B cell (primary cell): ENCODE results near the gene TPK1. TPM values are rescaled to one million over a fixed set of nuclear protein-coding genes. Genes with fewer than 3 reads are reported as not detected.

Source experiments
- ATAC-seq: fragments of 200-7000 bp; cut with Tn5 transposase; one replicate; pipeline ENCODE4 v1.10.0; 2021; ENCODE audit warnings: low read depth, mild to moderate bottlenecking, moderate number of reproducible peaks, moderate library complexity
- CTCF ChIA-PET: fragments of 350-600 bp; sonication (Branson Sonifier 250); formaldehyde crosslinking; loops from one replicate; lab custom pipeline; 2021; ENCODE audit warnings: antibody characterized with exemption, inconsistent platforms; lab: Charles Lee
- POLR2A ChIA-PET: fragments of 350-600 bp; sonication (Branson Sonifier 250); formaldehyde crosslinking; loops from one replicate; lab custom pipeline; 2021; ENCODE audit warnings: antibody characterized with exemption; lab: Charles Lee
- DNase-seq: peaks from one replicate; pipeline ENCODE4 v3.0.0; 2013
- H2AFZ ChIP-seq: 2 replicates; pipeline ENCODE4 v1.6.1; 2012; ENCODE audit warnings: mild to moderate bottlenecking, low read depth, low read length; ENCODE audit not compliant: insufficient read depth, poor library complexity, severe bottlenecking
- H3K27ac ChIP-seq, 2 donors: 1 replicate in 1 of 2; 2 replicates in 1 of 2; pipeline ENCODE4 v1.5.1; 2012 to 2013; ENCODE audit warnings: low read length in 2 of 2, mild to moderate bottlenecking in 2 of 2, moderate library complexity in 1 of 2
- H3K27me3 ChIP-seq, 4 experiments: fragments of 200-600 bp in 1 of 4; sonication (generic) in 1 of 4; replicated peaks in 1 of 4; 1 replicate in 2 of 4; 2 replicates in 2 of 4; pipeline versions ENCODE4 v1.6.1 to v1.7.0; 2013 to 2016; ENCODE audit warnings: low read length in 3 of 4, mild to moderate bottlenecking in 2 of 4, mixed read lengths in 1 of 4, moderate library complexity in 1 of 4; ENCODE audit not compliant: insufficient read depth in 4 of 4, control insufficient read depth in 3 of 4; ENCODE audit errors: control extremely low read depth in 1 of 4
- H3K36me3 ChIP-seq, 2 experiments: replicated peaks in 1 of 2; 1 replicate in 1 of 2; 2 replicates in 1 of 2; pipeline versions ENCODE4 v1.6.1 to v1.7.1; 2013; ENCODE audit warnings: low read length in 1 of 2; ENCODE audit not compliant: insufficient read depth in 2 of 2, control insufficient read depth in 1 of 2; ENCODE audit errors: control extremely low read depth in 1 of 2, extremely low read depth in 1 of 2
- H3K4me1 ChIP-seq, 2 donors: fragments of 200-600 bp in 1 of 2; sonication (generic) in 1 of 2; 1 replicate in 1 of 2; 2 replicates in 1 of 2; pipeline versions ENCODE4 v1.5.1 to v1.6.1; 2013 to 2017; ENCODE audit warnings: low read length in 2 of 2; ENCODE audit not compliant: control insufficient read depth in 2 of 2, insufficient read depth in 2 of 2
- H3K4me2 ChIP-seq: replicated peaks from 2 replicates; pipeline ENCODE3; 2012; ENCODE audit warnings: mild to moderate bottlenecking, low read depth, low read length; ENCODE audit not compliant: poor library complexity, severe bottlenecking
- H3K4me3 ChIP-seq, 5 experiments: fragments of 200-600 bp in 1 of 5; sonication (generic) in 1 of 5; 1 replicate in 3 of 5; 2 replicates in 2 of 5; pipeline versions ENCODE4 v1.5.1 to v1.7.0; 2011 to 2016; ENCODE audit warnings: low read length in 4 of 5, mild to moderate bottlenecking in 4 of 5, low read depth in 2 of 5, control low read depth in 1 of 5, moderate library complexity in 1 of 5; ENCODE audit not compliant: insufficient read depth in 1 of 5; ENCODE audit errors: control extremely low read depth in 1 of 5, extremely low read depth in 1 of 5
- H3K79me2 ChIP-seq: fragments of 200-600 bp; sonication (generic); one replicate; pipeline ENCODE4 v1.6.0; 2016; ENCODE audit warnings: low read length; ENCODE audit not compliant: control insufficient read depth, insufficient read depth
- H3K9ac ChIP-seq: fragments of 200-600 bp; sonication (generic); 2 replicates; pipeline ENCODE4 v1.6.1; 2017; ENCODE audit warnings: mild to moderate bottlenecking, low read length, moderate library complexity
- H3K9me3 ChIP-seq, 3 donors: one replicate each; pipeline versions ENCODE4 v1.6.1 to v1.7.1; 2013; ENCODE audit warnings: low read length in 2 of 3; ENCODE audit not compliant: control insufficient read depth in 2 of 3, insufficient read depth in 1 of 3; ENCODE audit errors: control extremely low read depth in 1 of 3
- H4K20me1 ChIP-seq: 2 replicates; pipeline ENCODE4 v1.6.0; 2012; ENCODE audit warnings: mild to moderate bottlenecking, low read length; ENCODE audit not compliant: insufficient read depth, control insufficient read depth, poor library complexity, severe bottlenecking
- H3K27ac Mint-ChIP-seq: one replicate; pipeline ENCODE4 v1.8.0; 2021; ENCODE audit warnings: mixed read lengths
- H3K27me3 Mint-ChIP-seq: one replicate; pipeline ENCODE4 v1.8.0; 2021; ENCODE audit warnings: mixed read lengths
- H3K4me1 Mint-ChIP-seq: one replicate; pipeline ENCODE4 v1.8.0; 2021; ENCODE audit warnings: mixed read lengths
- H3K4me3 Mint-ChIP-seq: one replicate; pipeline ENCODE4 v1.8.0; 2021; ENCODE audit warnings: mixed read lengths
- H3K9me3 Mint-ChIP-seq: one replicate; pipeline ENCODE4 v1.8.0; 2022; ENCODE audit warnings: mixed read lengths; ENCODE audit not compliant: insufficient read depth
- CTCF ChIP-seq: fragments of 200-600 bp; IDR thresholded peaks from one replicate; pipeline ENCODE4 v1.8.0; 2022; ENCODE audit warnings: antibody characterized with exemption, mild to moderate bottlenecking
- EZH2 ChIP-seq: IDR thresholded peaks from 2 replicates; pipeline ENCODE4 v1.6.1; 2012; ENCODE audit warnings: borderline replicate concordance, low read depth, mild to moderate bottlenecking, moderate library complexity, low read length; ENCODE audit not compliant: insufficient read depth, poor library complexity, severe bottlenecking
- WGBS: methylation state at CpG from one replicate; pipeline ENCODE4 v1.1.5; 2013; ENCODE audit warnings: missing lambda C conversion rate; ENCODE audit not compliant: insufficient coverage; 5-methylcytosine and 5-hydroxymethylcytosine counted together
- intact Hi-C: fragments of 100-400 bp; cut with micrococcal nuclease; formaldehyde crosslinking; loops from one replicate; pipeline ENCODE4 v1.10.0; 2022
- polyA plus RNA-seq: library from polyadenylated mRNA; depleted of rRNA; stranded (reverse); fragments of >200 nt; gene quantifications from 2 replicates; pipeline ENCODE4 v1.2.3, GENCODE V29; 2012
- total RNA-seq, 2 donors: library from RNA; stranded (reverse); fragments of 120-200 nt in 1 of 2; gene quantifications; 1 replicate in 1 of 2; 2 replicates in 1 of 2; pipeline versions ENCODE4 v1.2.3 to v1.2.4, GENCODE V29; 2013 to 2022

TPK1 gene
- total and polyA plus RNA-seq, 2 donors (not counting 1 experiment from before 2014, with no cell fraction given), result 13.7 to 26.4 TPM

DNA sequence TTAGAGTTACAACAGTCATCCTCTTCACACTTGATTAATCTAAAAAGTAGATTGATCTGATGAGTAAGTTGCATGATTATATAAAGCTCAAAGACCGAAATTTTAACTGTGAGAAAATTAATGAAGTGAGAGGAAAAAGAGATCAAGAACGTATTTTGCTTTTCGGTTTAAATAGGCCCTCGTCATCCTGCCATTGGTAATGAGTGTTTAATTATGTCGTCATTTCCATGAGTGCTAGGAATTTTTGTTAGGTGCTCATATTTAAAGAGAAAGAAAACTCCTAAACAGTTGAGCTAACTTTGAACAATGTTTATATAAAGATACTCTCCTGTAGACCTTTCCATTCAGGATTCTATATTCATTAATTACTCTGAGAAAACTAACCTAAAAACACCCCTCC lies 159.4 kb downstream of the TPK1 start:
- WGBS, result no CpG with 5 or more reads among the region's 5 CpGs
- ChIA-PET CTCF (no interaction called here), POLR2A (no interaction called here)
- H3K4me3 ChIP-seq, result no peak overlapping the region
- no peak overlapping the region for H2AFZ ChIP-seq
- H3K9me3 Mint-ChIP-seq, result no peaks in the 10 kb centered on the region
- intact Hi-C loops, result loop anchor here (10.0 kb wide), 1 partner anchor 1418 kb away; no protein-coding TSS in a partner anchor
- no peaks in the 10 kb centered on the region for H3K36me3 ChIP-seq
- no peaks in the 10 kb centered on the region for H3K9me3 ChIP-seq
- H3K4me3 Mint-ChIP-seq, result no peak overlapping the region
- no peaks in the 10 kb centered on the region for H3K4me1 ChIP-seq
- H3K9ac ChIP-seq, result no peak overlapping the region
- H3K4me2 ChIP-seq, result no peak overlapping the region
- H3K27ac ChIP-seq, result no peak overlapping the region
- ATAC-seq (no peak), DNase-seq (no peak)
- H3K27ac Mint-ChIP-seq, result no peak overlapping the region
- no peak for TF ChIP-seq EZH2
- TF ChIP-seq CTCF, result no peak
- no peaks in the 10 kb centered on the region for H4K20me1 ChIP-seq
- H3K4me1 Mint-ChIP-seq, result no peaks in the 10 kb centered on the region
- no peaks in the 10 kb centered on the region for H3K27me3 ChIP-seq
- H3K27me3 Mint-ChIP-seq, result no peaks in the 10 kb centered on the region
- no peaks in the 10 kb centered on the region for H3K79me2 ChIP-seq

DNA sequence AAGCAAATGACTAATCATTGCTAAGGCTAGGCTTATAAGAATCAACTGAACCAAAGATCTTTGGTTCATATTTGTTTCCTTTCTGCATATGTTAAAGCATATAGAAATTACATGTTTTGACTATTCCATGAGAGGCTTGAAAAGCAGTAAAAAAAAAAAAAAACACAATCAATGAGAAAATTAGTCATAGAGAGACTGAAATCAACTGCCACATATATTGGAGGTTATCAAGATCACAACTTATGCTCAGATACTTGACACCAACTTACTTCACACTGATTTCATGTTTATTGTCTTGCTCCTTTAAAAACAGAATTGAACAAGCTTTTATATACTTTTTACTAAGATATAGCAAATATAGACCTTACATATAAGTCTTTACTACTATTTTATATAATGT lies 161.3 kb downstream of the TPK1 start:
- no peaks in the 10 kb centered on the region for H3K27me3 ChIP-seq
- Mint-ChIP-seq H3K4me1 (no peaks in the 10 kb centered on the region), H3K27ac (no peak overlapping the region), H3K4me3 (no peak overlapping the region), H3K9me3 (no peaks in the 10 kb centered on the region), H3K27me3 (no peaks in the 10 kb centered on the region)
- H3K36me3 ChIP-seq, result no peaks in the 10 kb centered on the region
- no peak overlapping the region for H3K9ac ChIP-seq
- ATAC-seq, result no peak
- H3K4me2 ChIP-seq, result no peak overlapping the region
- no peak for TF ChIP-seq EZH2
- no peak for TF ChIP-seq CTCF
- H3K79me2 ChIP-seq, result no peaks in the 10 kb centered on the region
- no peak for DNase-seq
- ChIA-PET POLR2A (no interaction called here), CTCF (interaction anchor here (1.2 kb wide), 1 partner anchor 38 kb away, joined by 3 read pairs; no protein-coding TSS in a partner anchor)
- H2AFZ ChIP-seq, result no peak overlapping the region
- no peaks in the 10 kb centered on the region for H4K20me1 ChIP-seq
- H3K27ac ChIP-seq, result no peak overlapping the region
- intact Hi-C loops, result loop anchor here (10.0 kb wide), 1 partner anchor 1420 kb away; no protein-coding TSS in a partner anchor
- H3K4me3 ChIP-seq, result no peak overlapping the region
- no peaks in the 10 kb centered on the region for H3K9me3 ChIP-seq
- no peaks in the 10 kb centered on the region for H3K4me1 ChIP-seq
